KMS-11 (cell line): ENCODE measurements around the gene SDK1.
"Not testable (repeated sequence)": the region's sequence is repeated elsewhere in the genome, so short reads cannot be mapped to it uniquely, and the experiment has no call there.

Source experiments
- H2AFZ ChIP-seq: fragments of 200-600 bp; sonication (generic); 2 replicates; pipeline ENCODE4 v1.6.1; 2016; ENCODE audit warnings: antibody characterized with exemption, mixed run types, low read depth
- H3K27ac ChIP-seq: fragments of 200-600 bp; sonication (generic); 2 replicates; pipeline ENCODE4 v1.6.1; 2016; ENCODE audit warnings: mild to moderate bottlenecking, mixed run types
- H3K27me3 ChIP-seq: fragments of 200-600 bp; sonication (generic); 2 replicates; pipeline ENCODE4 v1.6.1; 2017; ENCODE audit warnings: mild to moderate bottlenecking, low read depth, mixed run types, moderate library complexity; ENCODE audit not compliant: insufficient read depth
- H3K36me3 ChIP-seq: fragments of 200-600 bp; sonication (generic); 2 replicates; pipeline ENCODE4 v1.6.1; 2017; ENCODE audit warnings: mild to moderate bottlenecking, mixed run types; ENCODE audit not compliant: insufficient read depth
- H3K4me1 ChIP-seq: fragments of 200-600 bp; sonication (generic); 2 replicates; pipeline ENCODE4 v1.6.1; 2016; ENCODE audit warnings: mild to moderate bottlenecking, low read depth, mixed run types; ENCODE audit not compliant: poor library complexity, severe bottlenecking
- H3K4me2 ChIP-seq: fragments of 200-600 bp; sonication (generic); 2 replicates; pipeline ENCODE4 v1.7.0; 2016; ENCODE audit warnings: mild to moderate bottlenecking, mixed run types
- H3K4me3 ChIP-seq: fragments of 200-600 bp; sonication (generic); IDR thresholded peaks from 2 replicates; pipeline ENCODE4 v1.6.1; 2017; ENCODE audit warnings: low read depth, low read length, mixed read lengths; ENCODE audit not compliant: insufficient read depth
- H3K79me2 ChIP-seq: fragments of 200-600 bp; sonication (generic); 2 replicates; pipeline ENCODE4 v1.6.1; 2016; ENCODE audit warnings: low read depth, mixed run types; ENCODE audit not compliant: insufficient read depth
- H3K9ac ChIP-seq: fragments of 200-600 bp; sonication (generic); 2 replicates; pipeline ENCODE4 v1.6.1; 2016; ENCODE audit warnings: mild to moderate bottlenecking, mixed run types
- H4K20me1 ChIP-seq: fragments of 200-600 bp; sonication (generic); 2 replicates; pipeline ENCODE4 v1.6.1; 2016; ENCODE audit warnings: mild to moderate bottlenecking, mixed run types; ENCODE audit not compliant: insufficient read depth
- CTCF ChIP-seq: fragments of 200-600 bp; sonication (generic); conservative IDR thresholded peaks from 2 replicates; pipeline ENCODE4 v1.6.1; 2017; ENCODE audit warnings: low read depth, mild to moderate bottlenecking, antibody characterized with exemption, low read length, moderate library complexity, mixed read lengths

Gene SDK1

DNA sequence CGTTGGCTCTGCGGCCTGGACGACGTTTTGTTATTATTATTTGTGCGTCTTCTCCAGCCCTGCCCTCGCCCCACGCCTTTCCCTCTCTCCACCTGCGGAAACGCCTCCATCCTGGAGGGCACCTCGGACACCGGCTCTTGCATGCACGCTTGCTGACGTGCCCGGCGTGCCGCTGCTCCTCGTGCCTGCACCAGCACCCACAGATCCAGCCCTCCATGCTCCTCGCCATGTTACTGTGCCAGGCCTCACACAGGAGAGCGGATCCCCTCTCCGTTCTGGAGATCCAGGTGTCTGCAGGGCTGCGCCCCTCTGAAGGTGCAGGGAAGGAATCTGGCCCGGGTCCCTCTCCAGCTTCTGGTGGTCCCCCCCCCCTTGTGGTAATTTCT is 1007.1 kb downstream of the SDK1 start:
- H3K4me1 ChIP-seq, result no peaks in the 10 kb centered on the region
- H4K20me1 ChIP-seq, result no peaks in the 10 kb centered on the region
- H3K9ac ChIP-seq, result no peak overlapping the region
- no peak overlapping the region for H3K27ac ChIP-seq
- H2AFZ ChIP-seq, result no peak overlapping the region
- H3K36me3 ChIP-seq, result no peaks in the 10 kb centered on the region
- no peak overlapping the region for H3K4me2 ChIP-seq
- H3K4me3 ChIP-seq, result no peak overlapping the region
- no peak for TF ChIP-seq CTCF
- H3K27me3 ChIP-seq, result no peaks in the 10 kb centered on the region
- no peaks in the 10 kb centered on the region for H3K79me2 ChIP-seq

DNA sequence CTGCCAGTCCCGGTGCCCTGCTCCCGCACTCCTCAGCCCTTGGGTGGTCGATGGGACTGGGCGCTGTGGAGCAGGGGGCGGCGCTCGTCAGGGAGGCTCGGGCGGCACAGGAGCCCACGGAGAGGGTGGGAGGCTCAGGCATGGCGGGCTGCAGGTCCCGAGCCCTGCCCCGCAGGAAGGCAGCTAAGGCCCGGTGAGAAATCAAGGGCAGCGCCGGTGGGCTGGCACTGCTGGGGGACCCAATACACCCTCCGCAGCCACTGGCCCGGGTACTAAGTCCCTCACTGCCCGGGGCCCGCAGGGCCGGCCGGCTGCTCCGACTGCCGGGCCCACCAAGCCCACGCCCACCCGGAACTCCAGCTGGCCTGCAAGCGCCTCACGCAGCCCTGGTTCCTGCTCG is 1012.9 kb downstream of the SDK1 start:
- H3K9ac ChIP-seq, result not testable (repeated sequence)

GRCh38 chr7:4314316-4314715 is 1013.3 kb downstream of the SDK1 start:
- not testable (repeated sequence) for H3K4me1 ChIP-seq, H4K20me1 ChIP-seq, H3K36me3 ChIP-seq, H3K9ac ChIP-seq, H3K4me3 ChIP-seq, H3K27me3 ChIP-seq, H2AFZ ChIP-seq, H3K4me2 ChIP-seq, H3K79me2 ChIP-seq, H3K27ac ChIP-seq

More for the DNA sequence above, 1012.9 kb downstream of the SDK1 start:
- H3K4me2 ChIP-seq, H3K4me1 ChIP-seq, H2AFZ ChIP-seq, H3K27ac ChIP-seq, H4K20me1 ChIP-seq, H3K79me2 ChIP-seq, H3K27me3 ChIP-seq, H3K36me3 ChIP-seq, H3K4me3 ChIP-seq: not testable (repeated sequence)
